SK-N-SH treated with all-trans-retinoic acid at 6 μM for 48 hours (cell line): ENCODE measurements around the gene ROBO2.

Source experiments
- ARNTL ChIP-seq: fragments of 450-650 bp; formaldehyde crosslinking; IDR thresholded peaks from 2 replicates; pipeline ENCODE4 v1.5.0; 2020; ENCODE audit warnings: low read depth, mild to moderate bottlenecking, moderate library complexity, borderline replicate concordance
- PPARA ChIP-seq: fragments of 250-450 bp; sonication (Bioruptor Pico); IDR thresholded peaks from 2 replicates; pipeline ENCODE4 v1.5.0; 2020; ENCODE audit warnings: mild to moderate bottlenecking, borderline replicate concordance
- RARB ChIP-seq: fragments of 250-450 bp; sonication (Bioruptor Pico); IDR thresholded peaks from 2 replicates; pipeline ENCODE4 v1.8.0; 2021; ENCODE audit warnings: mild to moderate bottlenecking, moderate library complexity
- SNAI2 ChIP-seq: fragments of 250-450 bp; sonication (Bioruptor Pico); IDR thresholded peaks from 2 replicates; pipeline ENCODE4 v1.5.0; 2020; ENCODE audit warnings: mild to moderate bottlenecking, moderate library complexity
- TOX ChIP-seq: fragments of 250-450 bp; sonication (Bioruptor Pico); IDR thresholded peaks from 2 replicates; pipeline ENCODE4 v1.8.0; 2021; ENCODE audit warnings: mild to moderate bottlenecking, moderate library complexity, borderline replicate concordance
- ZNF70 ChIP-seq: fragments of 450-650 bp; formaldehyde crosslinking; IDR thresholded peaks from 2 replicates; pipeline ENCODE4 v1.5.0; 2020; ENCODE audit warnings: mild to moderate bottlenecking, moderate library complexity
- ZNF8 ChIP-seq: fragments of 450-650 bp; formaldehyde crosslinking; IDR thresholded peaks from 2 replicates; pipeline ENCODE4 v1.5.0; 2020; ENCODE audit warnings: mild to moderate bottlenecking, moderate library complexity
- TF ChIP-seq, protein P1 (sequence below): fragments of 250-450 bp; sonication (Bioruptor Pico); IDR thresholded peaks from 2 replicates; pipeline ENCODE4 v1.8.0; 2020; ENCODE audit warnings: mild to moderate bottlenecking, moderate library complexity, borderline replicate concordance

DNA sequence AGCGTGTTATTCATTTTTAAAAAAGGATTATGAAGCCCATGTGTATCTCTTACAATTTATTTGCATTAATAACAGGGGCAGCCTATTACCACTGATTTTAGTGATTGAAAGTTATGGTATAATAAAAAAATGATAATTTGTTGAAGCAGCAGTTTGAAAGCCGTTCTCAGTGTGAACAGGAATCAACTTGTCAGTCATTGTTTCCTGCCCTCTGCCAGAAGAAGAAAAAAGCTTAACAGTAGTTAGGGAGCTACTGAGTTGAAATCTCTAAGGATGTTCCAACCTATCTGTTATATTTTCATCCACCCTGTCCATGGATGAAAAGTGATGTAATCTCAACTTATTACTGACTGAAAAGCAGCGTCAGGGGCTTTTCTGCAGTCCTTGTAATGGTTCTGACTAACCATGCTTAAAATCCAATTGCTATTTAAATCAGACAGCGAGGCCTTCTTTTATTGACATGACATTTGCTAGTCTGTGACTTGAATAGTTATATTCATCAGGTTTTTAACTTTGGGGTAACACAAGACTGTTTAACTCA lies 486.7 kb downstream of the ROBO2 start:
- no peak for TF ChIP-seq ARNTL (CRISPR knock-in tag)
- no peak for TF ChIP-seq RARB
- TF ChIP-seq TOX, result no peak
- TF ChIP-seq ZNF8 (CRISPR knock-in tag), result no peak
- TF ChIP-seq PPARA (CRISPR knock-in tag), result no peak
- no peak for TF ChIP-seq ZNF70 (CRISPR knock-in tag)
- TF ChIP-seq SNAI2 (CRISPR knock-in tag), result no peak
- TF ChIP-seq, protein P1, sequence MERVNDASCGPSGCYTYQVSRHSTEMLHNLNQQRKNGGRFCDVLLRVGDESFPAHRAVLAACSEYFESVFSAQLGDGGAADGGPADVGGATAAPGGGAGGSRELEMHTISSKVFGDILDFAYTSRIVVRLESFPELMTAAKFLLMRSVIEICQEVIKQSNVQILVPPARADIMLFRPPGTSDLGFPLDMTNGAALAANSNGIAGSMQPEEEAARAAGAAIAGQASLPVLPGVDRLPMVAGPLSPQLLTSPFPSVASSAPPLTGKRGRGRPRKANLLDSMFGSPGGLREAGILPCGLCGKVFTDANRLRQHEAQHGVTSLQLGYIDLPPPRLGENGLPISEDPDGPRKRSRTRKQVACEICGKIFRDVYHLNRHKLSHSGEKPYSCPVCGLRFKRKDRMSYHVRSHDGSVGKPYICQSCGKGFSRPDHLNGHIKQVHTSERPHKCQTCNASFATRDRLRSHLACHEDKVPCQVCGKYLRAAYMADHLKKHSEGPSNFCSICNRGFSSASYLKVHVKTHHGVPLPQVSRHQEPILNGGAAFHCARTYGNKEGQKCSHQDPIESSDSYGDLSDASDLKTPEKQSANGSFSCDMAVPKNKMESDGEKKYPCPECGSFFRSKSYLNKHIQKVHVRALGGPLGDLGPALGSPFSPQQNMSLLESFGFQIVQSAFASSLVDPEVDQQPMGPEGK, result no peak
